ENCODE data around the gene RPS27L.
"Not testable (repeated sequence)": the region's sequence is repeated elsewhere in the genome, so short reads cannot be mapped to it uniquely, and the experiment has no call there.

RPS27L gene

DNA sequence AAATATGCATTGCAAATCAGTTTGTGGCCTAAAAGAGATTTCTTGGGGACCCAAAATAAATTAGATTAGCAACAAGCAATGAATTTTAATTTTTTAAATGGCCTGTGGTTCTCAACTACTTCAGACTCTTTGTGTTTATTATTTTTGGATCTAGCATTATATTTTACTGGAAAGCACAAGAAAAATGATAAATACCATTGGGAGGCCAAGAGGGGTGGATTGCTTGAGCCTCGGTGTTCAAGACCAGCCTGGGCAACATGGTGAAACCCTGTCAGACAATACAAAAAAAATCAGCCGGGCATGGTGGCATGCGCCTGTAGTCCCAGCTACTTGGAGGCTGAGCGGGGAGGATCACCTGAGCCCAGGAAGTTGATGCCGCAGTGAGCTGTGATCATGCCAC is 22.0 kb downstream of the RPS27L start:
- DNase-seq, result no peak

DNA sequence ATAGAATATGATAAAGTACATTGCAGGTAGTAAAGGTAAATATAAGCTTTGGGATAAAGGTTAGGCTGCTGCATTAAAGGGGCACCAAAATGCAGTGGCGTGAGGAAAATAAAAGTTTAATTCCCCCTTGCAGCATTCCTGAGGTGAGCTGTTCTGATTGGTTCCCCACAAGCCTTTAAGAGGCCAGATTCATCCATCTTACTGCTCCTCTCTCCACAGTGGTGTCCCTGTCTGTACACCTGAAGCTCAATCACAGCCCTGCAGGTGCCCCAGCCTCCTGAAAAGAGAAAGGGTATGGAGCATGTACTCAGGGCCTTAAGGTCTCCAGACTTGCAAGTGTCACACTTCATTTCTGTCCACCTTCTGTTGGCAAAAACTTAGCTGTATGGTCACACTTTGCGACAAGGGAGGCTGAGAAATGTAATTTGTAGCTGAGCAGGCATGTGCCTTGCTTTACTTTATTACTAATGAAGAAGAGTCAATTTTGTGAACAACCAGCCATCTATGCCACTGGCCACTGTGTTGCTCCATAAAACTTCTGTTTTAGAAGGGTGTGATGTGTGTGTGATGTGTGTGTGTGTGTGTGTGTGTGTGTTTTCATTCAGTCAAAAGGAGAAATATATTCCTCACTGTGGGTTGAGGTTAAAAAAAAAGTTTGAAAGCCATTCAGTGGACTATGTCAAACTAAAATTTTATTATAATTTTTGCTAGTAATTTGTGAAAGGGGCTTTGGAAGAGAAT is 22.9 kb downstream of the RPS27L start:
- no peak for DNase-seq

DNA sequence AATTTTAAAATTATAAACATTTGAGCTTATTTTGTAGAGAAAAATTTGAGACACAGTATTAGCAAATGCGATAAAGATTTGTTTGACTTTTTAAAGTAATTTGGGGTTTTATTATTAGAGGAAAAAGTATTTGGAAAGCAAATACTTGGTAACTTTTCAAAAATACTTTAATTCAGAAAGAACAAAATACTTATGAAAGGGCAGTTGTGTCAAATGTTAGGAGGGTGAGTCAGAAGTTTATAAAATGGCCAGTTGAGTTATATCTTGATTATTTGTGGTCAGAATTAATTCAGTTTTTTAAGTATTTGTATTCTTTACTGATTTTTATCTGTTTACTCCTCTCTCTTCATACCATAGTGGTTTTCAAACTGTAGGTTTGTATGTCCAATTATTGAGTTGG is 23.5 kb downstream of the RPS27L start:
- no peak for DNase-seq

DNA sequence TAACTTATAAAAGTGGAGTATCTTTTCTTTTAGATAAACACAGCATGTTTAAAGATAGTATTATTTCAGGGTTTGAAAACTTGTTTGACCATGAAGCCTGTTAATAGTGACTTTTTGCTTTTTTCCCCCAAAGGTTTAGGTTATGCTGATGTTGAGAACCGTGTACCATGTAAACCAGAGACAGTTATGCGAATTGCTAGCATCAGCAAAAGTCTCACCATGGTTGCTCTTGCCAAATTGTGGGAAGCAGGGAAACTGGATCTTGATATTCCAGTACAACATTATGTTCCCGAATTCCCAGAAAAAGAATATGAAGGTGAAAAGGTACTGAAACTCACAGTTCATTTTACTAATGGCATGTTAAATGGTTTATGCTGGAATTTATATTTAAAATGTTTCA is 30.6 kb downstream of the RPS27L start:
- no peak for DNase-seq

DNA sequence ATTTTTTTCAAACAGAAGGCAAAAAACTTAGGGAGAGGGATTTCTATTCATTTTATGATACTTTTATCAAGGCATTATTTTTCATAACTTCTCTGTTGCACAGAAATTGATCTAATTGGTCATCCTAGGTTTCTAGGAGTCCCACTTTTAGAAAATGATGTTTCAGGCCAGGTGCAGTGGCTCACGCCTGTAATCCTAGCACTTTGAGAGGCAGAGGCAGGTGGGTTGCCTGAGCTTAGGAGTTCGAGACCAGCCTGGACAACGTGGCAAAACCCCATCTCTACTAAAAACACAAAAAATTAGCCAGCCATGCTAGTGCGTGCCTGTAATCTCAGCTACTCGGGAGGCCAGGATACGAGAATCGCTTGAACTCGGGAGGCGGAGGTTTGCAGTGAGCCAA is 32.8 kb downstream of the RPS27L start:
- DNase-seq, result no peak

DNA sequence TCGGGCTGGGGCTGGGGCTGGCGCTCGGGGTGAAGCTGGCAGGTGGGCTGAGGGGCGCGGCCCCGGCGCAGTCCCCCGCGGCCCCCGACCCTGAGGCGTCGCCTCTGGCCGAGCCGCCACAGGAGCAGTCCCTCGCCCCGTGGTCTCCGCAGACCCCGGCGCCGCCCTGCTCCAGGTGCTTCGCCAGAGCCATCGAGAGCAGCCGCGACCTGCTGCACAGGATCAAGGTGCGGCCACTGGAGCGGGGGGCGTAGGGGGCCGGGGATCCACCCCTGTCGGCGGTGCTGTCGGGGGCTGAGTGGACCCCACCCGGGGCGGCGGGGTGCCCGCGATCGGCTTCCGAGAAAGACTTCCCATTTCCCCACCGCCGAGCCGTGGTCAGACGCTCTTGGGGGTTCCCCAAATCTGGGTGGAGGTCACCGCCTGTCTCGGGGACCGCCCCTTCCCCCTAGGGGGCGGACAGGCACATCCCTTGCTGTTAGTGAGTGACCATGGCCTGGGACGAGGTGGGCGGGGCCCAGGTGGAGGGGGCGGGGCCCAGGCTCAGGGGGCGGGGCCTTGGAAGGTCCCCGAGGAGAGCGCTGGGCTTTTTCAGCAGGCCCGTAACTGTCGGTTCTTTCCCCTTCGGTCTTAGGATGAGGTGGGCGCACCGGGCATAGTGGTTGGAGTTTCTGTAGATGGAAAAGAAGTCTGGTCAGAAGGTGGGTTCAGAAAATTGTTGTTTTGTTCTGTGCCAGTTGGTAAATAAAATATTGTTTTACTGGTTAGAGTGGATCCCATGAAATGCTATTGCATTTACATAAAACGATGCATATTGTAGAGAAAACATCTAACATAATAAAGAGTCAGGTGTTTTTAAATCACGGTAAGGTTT is 35.0 kb downstream of the RPS27L start:
- DNase-seq, result peak; percentile 81

DNA sequence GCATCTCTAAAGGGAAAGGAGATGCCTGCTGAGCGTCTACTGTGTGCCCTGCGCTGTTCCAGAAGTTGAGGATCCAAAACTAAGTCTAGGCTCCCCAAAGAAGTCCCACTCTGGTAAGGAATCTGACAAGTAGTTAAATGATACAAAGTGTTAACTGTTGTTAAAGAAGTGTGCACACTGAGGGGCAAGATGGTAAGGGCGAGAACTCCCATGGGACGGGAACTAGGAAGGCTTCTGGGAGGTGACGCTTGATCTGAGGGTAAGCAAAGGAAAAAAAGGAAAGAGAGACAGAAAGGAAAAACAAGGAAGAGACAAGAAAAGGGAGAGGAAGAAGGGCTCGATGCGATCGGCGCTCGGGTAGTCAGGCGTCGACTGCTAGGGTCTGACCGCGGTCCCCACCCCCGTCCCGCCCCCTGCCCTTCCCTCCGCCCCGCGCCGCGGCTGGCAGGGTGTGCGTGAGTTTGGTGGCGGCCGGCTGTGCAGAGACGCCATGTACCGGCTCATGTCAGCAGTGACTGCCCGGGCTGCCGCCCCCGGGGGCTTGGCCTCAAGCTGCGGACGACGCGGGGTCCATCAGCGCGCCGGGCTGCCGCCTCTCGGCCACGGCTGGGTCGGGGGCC is 35.8 kb downstream of the RPS27L start, which contains the start of gene LACTB:
Gene LACTB, plus strand, starts transcription at position 480 of the 620 bp plus-strand sequence. Its CDS starts 11 bp downstream, at position 491.
- DNase-seq, result peak; percentile 82

DNA sequence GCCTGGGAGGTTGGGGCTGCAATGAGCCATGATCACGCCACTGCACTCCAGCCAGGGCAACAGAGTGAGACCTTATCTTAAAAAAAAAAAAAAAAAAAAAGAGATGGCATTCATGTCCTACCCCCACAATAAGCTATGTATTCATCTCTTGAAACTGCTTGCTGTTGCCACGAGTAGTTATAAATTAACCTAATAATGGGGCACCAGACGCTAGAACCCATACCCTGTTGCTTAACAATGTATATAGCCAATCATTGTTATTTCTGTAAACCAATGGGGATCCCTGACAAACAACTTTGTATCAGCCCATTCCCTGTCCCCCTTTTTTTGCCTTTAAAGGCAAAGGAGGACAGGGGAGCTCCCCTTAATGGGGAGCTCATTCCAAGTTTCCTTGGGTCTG is 38.4 kb downstream of the RPS27L start:
- no peak for DNase-seq

DNA sequence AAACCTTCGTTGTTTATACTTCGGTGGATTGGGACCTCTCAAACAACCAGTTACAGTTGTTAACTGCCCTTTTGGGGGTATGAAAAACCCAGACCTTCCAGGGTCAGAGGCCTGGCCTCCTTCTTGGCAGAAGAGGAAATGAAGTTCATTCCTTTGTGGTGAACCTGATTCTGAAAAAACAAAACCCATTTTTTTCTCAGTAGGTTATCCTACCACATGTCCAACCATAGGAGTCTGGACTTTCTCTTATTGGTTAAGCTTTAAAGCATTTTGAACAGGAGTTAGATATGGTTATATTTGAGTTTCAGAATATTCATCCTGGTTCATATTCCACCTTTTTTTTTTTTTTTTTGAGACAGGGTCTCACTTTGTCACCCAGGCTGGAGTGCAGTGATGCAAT is 42.8 kb downstream of the RPS27L start:
- DNase-seq, result no peak

DNA sequence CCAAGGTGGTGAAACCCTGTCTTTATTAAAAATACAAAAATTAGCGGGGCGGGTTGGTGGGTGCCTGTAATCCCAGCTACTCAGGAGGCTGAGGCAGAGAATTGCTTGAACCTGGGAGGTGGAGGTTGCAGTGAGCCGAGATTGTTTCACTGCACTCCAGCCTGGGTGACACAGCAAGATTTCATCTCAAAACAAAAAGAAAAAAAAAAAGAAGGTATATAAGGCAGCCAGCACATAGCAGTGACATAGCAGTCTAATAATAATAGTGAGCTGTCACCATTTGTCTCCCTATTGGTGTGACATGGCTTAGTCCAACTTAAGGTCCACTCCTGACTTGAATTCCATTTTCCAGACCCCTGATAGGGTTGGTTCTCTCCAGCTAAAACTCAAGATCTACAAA is 44.4 kb downstream of the RPS27L start:
- DNase-seq, result no peak

DNA sequence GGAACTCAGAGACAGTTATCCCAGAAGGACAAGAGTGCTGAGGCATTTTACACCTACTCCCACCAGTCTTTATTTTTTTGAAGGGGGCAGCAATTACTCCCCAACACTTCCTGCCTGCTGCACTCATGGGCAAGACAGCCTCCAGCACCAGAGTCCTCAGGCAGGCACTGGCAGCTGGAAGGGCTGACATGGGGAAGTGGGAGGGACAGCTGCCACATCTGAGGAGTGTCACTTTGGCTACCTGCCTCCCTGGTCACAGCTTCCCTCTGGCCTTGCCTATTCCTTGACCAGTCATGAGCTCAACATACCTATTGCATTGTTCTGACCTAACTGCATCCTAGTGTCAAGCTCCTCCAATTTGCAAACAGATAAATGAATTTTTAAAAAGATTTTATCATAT is 45.8 kb downstream of the RPS27L start:
- no peak for DNase-seq

DNA sequence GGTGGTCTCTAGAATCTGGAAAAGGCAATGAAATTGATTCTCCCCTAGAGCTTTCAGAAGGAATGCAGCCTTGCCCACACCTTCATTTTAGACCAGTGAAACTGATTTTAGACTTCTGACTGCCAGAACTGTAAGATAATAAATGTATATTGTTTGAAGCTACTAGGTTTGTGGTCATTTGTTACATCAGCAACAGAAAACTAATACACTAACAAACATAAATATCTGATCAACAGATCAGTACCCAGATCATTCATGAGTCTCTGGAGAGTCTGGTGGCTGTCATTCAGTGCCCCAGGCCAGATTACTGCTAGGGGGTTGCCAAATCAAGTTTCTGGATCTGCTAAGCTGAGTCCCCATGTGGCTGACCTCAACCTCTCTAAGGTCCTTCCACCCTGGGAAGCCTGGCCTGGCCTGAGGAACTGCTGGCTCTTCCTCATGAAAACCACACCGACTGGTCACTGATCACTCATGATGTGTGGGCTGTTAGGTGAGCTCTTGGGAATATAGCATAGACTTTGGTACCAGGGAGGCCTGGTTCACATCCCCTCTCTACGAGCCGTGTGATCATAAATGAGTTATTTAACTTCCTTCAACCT is 46.8 kb downstream of the RPS27L start:
- DNase-seq, result no peak

DNA sequence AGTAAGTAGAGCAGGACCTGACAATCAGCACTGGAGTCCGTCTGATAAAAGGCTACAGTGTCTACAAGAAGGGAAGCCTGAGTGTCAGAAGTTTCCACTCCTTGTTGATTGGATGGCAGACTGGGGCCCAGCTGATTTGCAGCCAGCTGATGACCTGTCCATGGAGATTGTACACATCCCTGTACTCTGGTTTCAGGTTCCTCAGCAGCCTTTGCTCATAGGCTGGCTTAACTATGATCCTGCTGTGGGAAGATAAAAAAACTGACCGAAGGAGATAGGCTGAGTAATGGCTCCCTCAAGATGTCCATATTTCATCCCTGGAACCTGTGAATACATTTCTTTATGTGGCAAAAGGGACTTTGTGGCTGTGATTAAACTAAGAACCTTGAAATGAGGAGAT is 47.4 kb downstream of the RPS27L start:
- DNase-seq, result no peak

DNA sequence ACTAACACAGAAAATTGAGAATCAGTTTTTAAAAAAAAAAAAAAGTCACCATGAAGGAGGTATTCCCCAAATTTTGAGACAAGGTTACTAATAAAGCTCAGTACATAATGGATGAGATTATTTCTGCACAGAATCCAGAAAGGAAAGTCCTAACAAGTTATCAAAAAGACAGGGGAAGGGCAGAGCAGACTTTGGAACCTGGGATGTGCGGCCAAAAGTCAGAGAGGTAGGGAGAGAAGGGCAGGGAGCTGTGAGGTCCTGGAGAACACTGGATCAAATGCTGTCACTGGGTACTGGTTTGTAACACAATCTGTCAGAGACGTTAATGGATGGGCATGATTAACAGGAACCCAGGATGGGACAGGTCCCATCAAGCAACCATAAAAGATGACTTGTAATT is 47.8 kb downstream of the RPS27L start:
- DNase-seq, result no peak

DNA sequence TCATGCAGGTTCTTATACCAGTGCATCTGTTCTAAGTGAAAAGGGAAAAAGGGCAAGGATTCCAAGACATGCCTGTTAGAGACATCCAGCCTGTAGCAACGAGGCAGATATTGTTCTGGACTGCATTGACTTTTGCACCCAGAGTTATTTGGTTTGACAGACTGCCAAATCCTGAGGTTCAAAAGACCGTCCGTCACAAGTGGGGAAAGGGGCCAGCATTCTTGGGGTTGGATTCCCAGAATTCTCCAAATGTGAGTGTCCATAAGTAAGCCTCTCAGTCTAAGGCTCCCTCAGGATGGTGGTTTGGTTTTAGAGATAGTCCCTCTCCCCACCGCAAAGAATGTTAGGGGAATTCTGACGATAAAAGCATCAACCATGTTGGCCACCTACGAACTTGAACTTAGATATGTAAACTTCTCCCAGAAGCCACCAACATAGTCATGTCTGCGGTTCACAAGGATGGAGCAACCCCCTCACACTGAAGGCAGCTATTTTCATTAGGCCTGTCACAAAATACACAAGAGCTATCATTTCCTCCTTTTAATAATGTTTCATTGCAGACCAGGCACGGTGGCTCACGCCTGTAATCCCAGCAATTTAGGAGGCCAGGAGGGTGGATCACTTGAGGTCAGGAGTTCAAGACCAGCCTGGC is 49.3 kb downstream of the RPS27L start:
- DNase-seq, result no peak

DNA sequence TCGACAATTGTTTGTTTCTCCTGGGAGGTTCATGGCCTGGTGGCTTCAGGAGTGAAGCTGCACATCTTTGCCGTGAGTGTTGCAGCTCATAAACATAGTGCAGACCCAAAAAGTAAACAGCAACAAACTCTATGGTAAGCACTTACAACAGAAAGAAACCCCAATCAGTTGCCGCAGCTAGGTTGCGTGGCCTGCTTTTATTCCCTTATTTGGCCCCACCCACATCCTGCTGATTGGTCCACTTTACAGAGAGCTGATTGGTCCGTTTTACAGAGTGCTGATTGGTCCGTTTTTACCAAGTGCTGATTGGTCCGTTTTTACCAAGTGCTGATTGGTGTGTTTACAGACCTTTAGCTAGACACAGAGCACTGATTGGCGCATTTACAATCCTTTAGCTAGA is 51.9 kb downstream of the RPS27L start:
- not testable (repeated sequence) for DNase-seq

DNA sequence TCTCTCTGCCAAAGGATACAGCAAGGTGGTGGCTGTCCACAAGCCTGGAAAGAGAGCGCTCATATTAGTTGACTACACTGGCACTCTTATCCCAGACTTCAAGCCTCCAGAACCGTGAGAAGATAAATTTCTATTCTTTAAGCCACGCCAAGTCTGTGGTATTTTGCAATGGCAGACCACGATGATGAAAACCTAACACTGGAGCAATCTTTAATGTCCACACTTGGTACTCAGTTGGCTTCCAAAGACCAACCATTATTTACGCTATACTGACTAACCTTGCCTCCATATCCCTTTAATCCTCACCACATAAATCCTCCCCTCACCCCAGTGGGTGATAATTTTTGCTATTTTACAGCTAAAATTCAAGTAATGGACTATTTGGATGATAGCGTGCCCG is 52.5 kb downstream of the RPS27L start:
- no peak for DNase-seq

DNA sequence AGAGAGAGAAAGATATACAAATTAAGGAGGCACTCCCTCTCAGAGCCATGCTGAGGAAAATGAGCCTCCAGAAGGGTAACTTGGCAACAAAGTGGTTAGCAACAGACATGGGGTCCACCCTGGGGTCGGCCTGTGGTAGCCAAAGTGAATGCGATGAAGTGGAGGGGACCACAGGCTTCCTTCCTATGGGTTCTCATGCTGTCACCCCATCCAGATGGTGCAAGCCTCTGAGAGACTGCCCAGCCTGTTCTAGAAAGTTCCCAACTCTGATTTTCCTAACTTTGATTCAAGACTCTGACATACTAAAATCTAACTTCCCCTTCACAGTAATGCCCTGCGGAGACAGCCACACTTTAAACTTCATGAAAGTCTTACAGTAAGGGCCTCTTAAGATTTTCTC is 53.9 kb downstream of the RPS27L start:
- no peak for DNase-seq

DNA sequence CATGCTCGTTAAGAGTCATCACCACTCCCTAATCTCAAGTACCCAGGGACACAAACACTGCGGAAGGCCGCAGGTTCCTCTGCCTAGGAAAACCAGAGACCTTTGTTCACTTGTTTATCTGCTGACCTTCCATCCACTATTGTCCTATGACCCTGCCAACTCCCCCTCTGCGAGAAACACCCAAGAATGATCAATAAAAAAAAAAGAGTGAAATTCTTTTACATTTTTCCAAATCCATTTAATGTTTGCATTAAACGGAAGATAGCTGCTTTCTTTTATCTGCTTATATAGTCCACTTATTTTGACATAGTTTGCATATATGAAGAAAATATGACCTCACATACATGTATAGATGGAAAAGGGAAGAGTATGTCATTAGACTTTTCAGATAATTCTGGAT is 57.7 kb downstream of the RPS27L start:
- DNase-seq, result not testable (repeated sequence)

DNA sequence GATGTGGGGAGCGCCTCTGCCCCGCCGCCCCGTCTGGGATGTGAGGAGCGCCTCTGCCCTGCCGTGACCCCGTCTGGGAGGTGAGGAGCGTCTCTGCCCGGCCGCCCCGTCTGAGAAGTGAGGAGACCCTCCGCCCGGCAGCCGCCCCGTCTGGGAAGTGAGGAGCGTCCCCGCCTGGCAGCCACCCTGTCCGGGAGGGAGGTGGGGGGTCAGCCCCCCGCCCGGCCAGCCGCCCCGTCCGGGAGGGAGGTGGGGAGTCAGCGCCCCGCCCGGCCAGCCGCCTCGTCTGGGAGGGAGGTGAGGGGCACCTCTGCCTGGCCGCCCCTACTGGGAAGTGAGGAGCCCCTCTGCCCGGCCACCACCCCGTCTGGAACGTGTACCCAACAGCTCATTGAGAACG is 58.4 kb downstream of the RPS27L start:
- DNase-seq, result not testable (repeated sequence)
